H9 (cell line): ENCODE data around the gene ARMC5. TPM values are rescaled to one million over a fixed set of nuclear protein-coding genes. Genes with fewer than 3 reads are reported as not detected.

Source experiments
- DNase-seq: peaks from one replicate; pipeline ENCODE4 v3.0.0-alpha.2; 2017
- H2AFZ ChIP-seq: one replicate; pipeline ENCODE4 v1.6.1; 2013; ENCODE audit warnings: mild to moderate bottlenecking, low read length, control low read depth, moderate library complexity
- H2AK5ac ChIP-seq: 2 replicates; pipeline ENCODE4 v1.6.1; 2013; ENCODE audit warnings: low read length, control low read depth, mixed read lengths; ENCODE audit not compliant: insufficient read length
- H2BK120ac ChIP-seq: one replicate; pipeline ENCODE4 v1.6.1; 2013; ENCODE audit warnings: low read depth, mild to moderate bottlenecking, low read length, control low read depth, inconsistent platforms; ENCODE audit not compliant: poor library complexity, severe bottlenecking
- H2BK12ac ChIP-seq: 2 replicates; pipeline ENCODE4 v1.6.1; 2013; ENCODE audit warnings: low read length, control low read depth, mixed read lengths, low read depth; ENCODE audit not compliant: insufficient read length
- H2BK15ac ChIP-seq: 2 replicates; pipeline ENCODE4 v1.6.1; 2013; ENCODE audit warnings: low read depth, low read length, control low read depth
- H2BK20ac ChIP-seq: one replicate; pipeline ENCODE4 v1.6.1; 2013; ENCODE audit warnings: low read depth, mild to moderate bottlenecking, low read length, control low read depth, inconsistent platforms; ENCODE audit not compliant: poor library complexity, severe bottlenecking
- H2BK5ac ChIP-seq: 2 replicates; pipeline ENCODE4 v1.6.1; 2013; ENCODE audit warnings: low read length, control low read depth, mixed read lengths; ENCODE audit not compliant: insufficient read length
- H3K14ac ChIP-seq: 2 replicates; pipeline ENCODE4 v1.6.1; 2013; ENCODE audit warnings: low read length, control low read depth; ENCODE audit not compliant: insufficient read depth
- H3K18ac ChIP-seq: 2 replicates; pipeline ENCODE4 v1.6.1; 2013; ENCODE audit warnings: low read depth, mild to moderate bottlenecking, mixed read lengths, low read length, control low read depth; ENCODE audit not compliant: insufficient read length
- H3K23ac ChIP-seq: 2 replicates; pipeline ENCODE4 v1.6.1; 2013; ENCODE audit warnings: low read length, control low read depth, mixed read lengths, low read depth; ENCODE audit not compliant: insufficient read length
- H3K23me2 ChIP-seq: 2 replicates; pipeline ENCODE4 v1.6.1; 2013; ENCODE audit warnings: low read depth, mild to moderate bottlenecking, mixed read lengths, low read length, control low read depth; ENCODE audit not compliant: insufficient read length, poor library complexity, severe bottlenecking
- H3K27ac ChIP-seq: 2 replicates; pipeline ENCODE4 v1.5.1; 2013; ENCODE audit warnings: low read length, control low read depth, mixed read lengths, low read depth; ENCODE audit not compliant: insufficient read length
- H3K27me3 ChIP-seq: 2 replicates; pipeline ENCODE4 v1.6.1; 2013; ENCODE audit warnings: low read length, control low read depth, inconsistent platforms; ENCODE audit not compliant: insufficient read depth
- H3K4ac ChIP-seq: 2 replicates; pipeline ENCODE4 v1.6.1; 2013; ENCODE audit warnings: low read depth, mild to moderate bottlenecking, control low read depth, inconsistent platforms, low read length, moderate library complexity
- H3K4me1 ChIP-seq: 2 replicates; pipeline ENCODE4 v1.6.1; 2013; ENCODE audit warnings: low read length, control low read depth, inconsistent platforms; ENCODE audit not compliant: insufficient read depth
- H3K4me2 ChIP-seq: 2 replicates; pipeline ENCODE4 v1.6.1; 2013; ENCODE audit warnings: low read length, control low read depth, mixed read lengths; ENCODE audit not compliant: insufficient read length, insufficient read depth
- H3K56ac ChIP-seq: 2 replicates; pipeline ENCODE4 v1.6.1; 2013; ENCODE audit warnings: low read depth, mild to moderate bottlenecking, mixed read lengths, low read length, control low read depth; ENCODE audit not compliant: insufficient read length
- H3K79me1 ChIP-seq: 2 replicates; pipeline ENCODE4 v1.6.1; 2013; ENCODE audit warnings: low read depth, mild to moderate bottlenecking, moderate library complexity, low read length, control low read depth, inconsistent platforms; ENCODE audit not compliant: insufficient read depth, poor library complexity, severe bottlenecking
- H3K79me2 ChIP-seq: 2 replicates; pipeline ENCODE4 v1.6.1; 2013; ENCODE audit warnings: low read length, control low read depth, inconsistent platforms; ENCODE audit not compliant: insufficient read depth
- H3K9ac ChIP-seq: 2 replicates; pipeline ENCODE4 v1.6.1; 2013; ENCODE audit warnings: low read length, control low read depth, mixed read lengths; ENCODE audit not compliant: insufficient read length; ENCODE audit errors: extremely low read depth
- H3K9me3 ChIP-seq: one replicate; pipeline ENCODE4 v1.6.1; 2013; ENCODE audit warnings: low read depth, low read length, inconsistent platforms; ENCODE audit not compliant: control insufficient read depth
- H3T11ph ChIP-seq: one replicate; pipeline ENCODE4 v1.6.1; 2013; ENCODE audit warnings: mild to moderate bottlenecking, low read length, control low read depth, inconsistent platforms
- H4K20me1 ChIP-seq: one replicate; pipeline ENCODE4 v1.6.1; 2013; ENCODE audit not compliant: control insufficient read depth, insufficient read length, insufficient read depth
- H4K5ac ChIP-seq: 2 replicates; pipeline ENCODE4 v1.6.1; 2013; ENCODE audit warnings: low read depth, mild to moderate bottlenecking, mixed read lengths, low read length, control low read depth; ENCODE audit not compliant: insufficient read length
- H4K8ac ChIP-seq: replicated peaks from 2 replicates; pipeline ENCODE4 v1.6.1; 2013; ENCODE audit warnings: low read length, control low read depth, mixed read lengths, low read depth; ENCODE audit not compliant: insufficient read length
- H4K91ac ChIP-seq: 2 replicates; pipeline ENCODE4 v1.6.1; 2013; ENCODE audit warnings: low read depth, mild to moderate bottlenecking, moderate library complexity, mixed read lengths, low read length, control low read depth; ENCODE audit not compliant: insufficient read length
- H3K27ac Mint-ChIP-seq, 3 experiments: 2 replicates in 2 of 3; 3 replicates in 1 of 3; pipeline ENCODE4 v1.8.0; 2020 to 2021; ENCODE audit warnings: mixed read lengths in 3 of 3, mild to moderate bottlenecking in 1 of 3, moderate library complexity in 1 of 3
- H3K27me3 Mint-ChIP-seq: 2 replicates; pipeline ENCODE4 v1.8.0; 2021; ENCODE audit warnings: low read depth, mild to moderate bottlenecking, moderate library complexity, mixed read lengths
- H3K36me3 Mint-ChIP-seq, 3 experiments: 2 replicates in 2 of 3; 3 replicates in 1 of 3; pipeline ENCODE4 v1.8.0; 2020 to 2021; ENCODE audit warnings: low read depth in 3 of 3, mixed read lengths in 3 of 3; ENCODE audit not compliant: insufficient read depth in 1 of 3
- H3K4me1 Mint-ChIP-seq, 2 experiments: 2 replicates each; pipeline ENCODE4 v1.8.0; 2020; ENCODE audit warnings: mixed read lengths in 2 of 2
- H3K4me3 Mint-ChIP-seq, 2 experiments: 2 replicates in 1 of 2; 3 replicates in 1 of 2; pipeline ENCODE4 v1.8.0; 2020 to 2021; ENCODE audit warnings: mild to moderate bottlenecking in 2 of 2, mixed read lengths in 2 of 2, moderate library complexity in 1 of 2
- H3K9me3 Mint-ChIP-seq, 2 experiments: 2 replicates in 1 of 2; 3 replicates in 1 of 2; pipeline ENCODE4 v1.8.0; 2020; ENCODE audit warnings: mild to moderate bottlenecking in 2 of 2, mixed read lengths in 2 of 2, moderate library complexity in 1 of 2
- CTCF ChIP-seq: fragments of 200-600 bp; sonication (generic); conservative IDR thresholded peaks from 3 replicates; pipeline ENCODE4 v1.8.0; 2021; ENCODE audit warnings: antibody characterized with exemption, mild to moderate bottlenecking
- WGBS: extraction: QIAGEN DNeasy Blood & Tissue Kit; methylation state at CpG from one replicate; pipeline ENCODE4 v1.1.7; 2013; ENCODE audit warnings: missing lambda C conversion rate, low lambda C conversion rate, mixed read lengths; ENCODE audit not compliant: insufficient read length; ENCODE audit errors: extremely low coverage; 5-methylcytosine and 5-hydroxymethylcytosine counted together
- total RNA-seq: library from RNA; stranded (reverse); gene quantifications from 2 replicates; pipeline ENCODE4 v1.2.1, GENCODE V29; 2021

The ARMC5 gene
- total RNA-seq, 1 experiment from 2014 or later, result 18.7 TPM

GRCh38 chr16:31485571-31485970 is 26.3 kb downstream of the ARMC5 start:
- H3K9me3 Mint-ChIP-seq, result peaks cover 0 to 2% of the 10 kb centered on the region in 2 experiments; a peak in 2 of 5 replicates
- no peak overlapping the region for H3K4me2 ChIP-seq
- H3K4me3 Mint-ChIP-seq, result no peak overlapping the region; a peak in 1 of 5 replicates

More at GRCh38 chr16:31485571-31485970, 26.3 kb downstream of the ARMC5 start:
- Histone ChIP-seq H4K91ac (no peak overlapping the region), H3T11ph (no peak overlapping the region), H2BK12ac (no peak overlapping the region), H2BK120ac (no peak overlapping the region), H3K9ac (no peak overlapping the region), H3K79me2 (no peaks in the 10 kb centered on the region), H3K23me2 (peaks cover 11% of the 10 kb centered on the region), H3K27ac (no peak overlapping the region), H3K18ac (no peak overlapping the region), H3K9me3 (no peaks in the 10 kb centered on the region), H3K4me1 (no peaks in the 10 kb centered on the region), H3K4ac (no peak overlapping the region), H2BK15ac (no peak overlapping the region), H4K20me1 (no peaks in the 10 kb centered on the region), H3K27me3 (peaks cover 13% of the 10 kb centered on the region; the same call in 1 of the 2 replicates), H3K56ac (no peak overlapping the region), H3K79me1 (no peaks in the 10 kb centered on the region), H2AK5ac (no peak overlapping the region), H3K23ac (no peak overlapping the region), H4K8ac (no peak overlapping the region), H2BK20ac (no peak overlapping the region), H4K5ac (no peak overlapping the region), H3K14ac (no peak overlapping the region), H2AFZ (no peak overlapping the region), H2BK5ac (no peak overlapping the region)
- no CpG with 5 or more reads among the region's 17 CpGs for WGBS
- no peak for DNase-seq
- Mint-ChIP-seq H3K36me3 (peaks cover under 1 to 10% (median 5%) of the 10 kb centered on the region in 3 experiments; a peak in 6 of 7 replicates), H3K27me3 (peaks cover 81% of the 10 kb centered on the region), H3K27ac (no peak overlapping the region), H3K4me1 (peaks cover 8 to 13% of the 10 kb centered on the region in 2 experiments)
- no peak for TF ChIP-seq CTCF
